Measurements from ENCODE around the gene ADAMTSL2. TPM values are rescaled to one million over a fixed set of nuclear protein-coding genes. Genes with fewer than 3 reads are reported as not detected.

Gene ADAMTSL2
- total RNA-seq, 1 donor from 2014 or later = 17.4 TPM

DNA sequence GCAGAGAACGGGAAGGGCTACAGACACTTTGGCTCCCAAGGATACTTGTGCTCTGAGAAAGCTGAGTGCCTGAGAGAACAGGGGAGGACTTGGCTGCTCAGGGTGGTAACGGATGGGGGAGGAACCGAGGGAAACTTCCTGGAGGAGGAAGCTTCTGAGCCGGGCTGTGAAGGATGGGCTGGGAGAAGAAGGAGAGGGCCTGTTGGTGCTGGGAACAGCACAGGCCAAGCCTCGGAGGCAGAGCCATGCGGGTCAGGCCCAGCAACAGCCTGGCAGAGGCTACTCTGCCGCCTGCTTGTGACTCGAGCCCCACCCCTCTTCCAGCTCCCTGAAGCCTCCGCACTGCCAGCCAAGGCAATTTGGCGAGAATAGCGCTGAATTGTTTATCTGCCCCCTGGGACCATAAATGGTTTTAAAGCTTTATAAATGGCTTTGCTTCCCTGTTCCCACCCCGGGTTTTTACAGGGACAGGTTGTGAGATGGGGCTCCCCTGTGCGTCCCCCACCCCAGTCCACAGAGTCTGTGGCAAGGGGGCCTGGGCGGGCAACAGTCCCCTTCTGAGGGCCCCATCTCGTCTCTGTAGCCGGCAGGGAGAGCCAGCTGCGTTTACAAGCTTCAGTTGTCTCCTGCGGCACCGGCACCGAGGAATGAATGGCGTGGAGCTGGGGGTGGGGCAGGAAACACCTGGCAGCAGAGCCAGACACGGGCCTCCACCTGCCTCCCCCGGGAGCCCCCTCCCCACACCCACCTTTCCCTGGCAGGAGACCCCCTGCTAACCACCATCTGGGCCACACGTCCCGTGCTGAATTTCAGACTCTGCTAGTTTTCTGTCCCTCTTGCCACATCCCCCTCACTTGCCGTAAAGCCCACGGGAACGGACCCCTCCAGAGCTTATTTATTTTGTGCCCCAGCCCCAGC, 50.3 kb downstream of the ADAMTSL2 start:
- Histone ChIP-seq H3K27ac (peak overlapping the region; percentile 11), H3K4me1 (peaks cover 20% of the 10 kb centered on the region), H3K27me3 (peaks cover 27% of the 10 kb centered on the region), H3K9me3 (no peaks in the 10 kb centered on the region), H3K4me3 (no peak overlapping the region), H3K36me3 (no peaks in the 10 kb centered on the region)
- no peak for DNase-seq
- ATAC-seq = peak; percentile 29
- TF ChIP-seq, protein P1, sequence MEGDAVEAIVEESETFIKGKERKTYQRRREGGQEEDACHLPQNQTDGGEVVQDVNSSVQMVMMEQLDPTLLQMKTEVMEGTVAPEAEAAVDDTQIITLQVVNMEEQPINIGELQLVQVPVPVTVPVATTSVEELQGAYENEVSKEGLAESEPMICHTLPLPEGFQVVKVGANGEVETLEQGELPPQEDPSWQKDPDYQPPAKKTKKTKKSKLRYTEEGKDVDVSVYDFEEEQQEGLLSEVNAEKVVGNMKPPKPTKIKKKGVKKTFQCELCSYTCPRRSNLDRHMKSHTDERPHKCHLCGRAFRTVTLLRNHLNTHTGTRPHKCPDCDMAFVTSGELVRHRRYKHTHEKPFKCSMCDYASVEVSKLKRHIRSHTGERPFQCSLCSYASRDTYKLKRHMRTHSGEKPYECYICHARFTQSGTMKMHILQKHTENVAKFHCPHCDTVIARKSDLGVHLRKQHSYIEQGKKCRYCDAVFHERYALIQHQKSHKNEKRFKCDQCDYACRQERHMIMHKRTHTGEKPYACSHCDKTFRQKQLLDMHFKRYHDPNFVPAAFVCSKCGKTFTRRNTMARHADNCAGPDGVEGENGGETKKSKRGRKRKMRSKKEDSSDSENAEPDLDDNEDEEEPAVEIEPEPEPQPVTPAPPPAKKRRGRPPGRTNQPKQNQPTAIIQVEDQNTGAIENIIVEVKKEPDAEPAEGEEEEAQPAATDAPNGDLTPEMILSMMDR (IDR thresholded peaks at IDR 0.05) = no peak
- intact Hi-C loops (cut with DNase I) = no loop called here

DNA sequence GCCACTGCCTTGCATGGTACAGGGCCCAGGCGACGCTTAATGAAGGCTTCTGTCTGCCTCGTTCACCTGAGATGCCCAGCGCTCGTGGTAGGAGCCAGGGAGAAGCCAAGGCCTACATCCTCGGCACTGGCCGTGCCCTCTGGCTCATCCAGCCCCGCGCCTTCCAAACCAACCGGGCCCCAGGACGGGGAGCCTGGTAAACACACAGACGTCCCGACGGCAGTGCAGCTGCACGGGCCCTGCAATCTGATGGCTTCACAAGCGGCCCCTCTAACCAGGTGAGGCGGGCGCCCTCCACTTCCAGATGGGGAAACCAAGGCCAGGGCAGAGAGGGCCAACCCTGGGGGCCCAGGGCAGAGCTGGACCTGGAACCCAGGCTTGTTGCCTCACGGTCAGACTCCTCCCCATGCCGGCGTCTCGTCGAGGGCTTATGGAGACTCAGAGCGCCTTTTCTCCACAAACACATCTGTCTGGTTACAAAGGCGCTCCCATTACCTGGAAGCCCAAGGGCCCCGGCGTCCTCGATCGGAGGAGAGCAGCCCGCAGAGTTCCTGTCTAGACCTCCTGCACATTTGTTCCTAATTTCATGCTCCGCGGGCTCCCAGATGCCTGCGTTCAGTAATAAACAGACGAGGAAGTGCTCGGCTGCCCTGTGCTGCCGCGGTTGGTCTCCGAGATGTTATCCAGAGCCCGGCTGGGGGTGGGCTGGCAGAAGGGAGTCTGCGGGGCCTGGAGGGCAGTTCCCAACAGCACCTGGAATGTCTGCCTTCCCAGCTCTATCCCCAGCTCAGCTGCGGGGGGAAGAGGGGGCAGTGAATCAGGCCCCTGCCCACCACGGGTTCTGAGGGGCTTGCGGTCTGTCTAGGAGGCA, 51.2 kb downstream of the ADAMTSL2 start:
- H3K9me3 ChIP-seq = no peaks in the 10 kb centered on the region
- intact Hi-C loops (cut with DNase I) = no loop called here
- no peak overlapping the region for H3K27ac ChIP-seq
- H3K27me3 ChIP-seq = peaks cover 27% of the 10 kb centered on the region
- DNase-seq (no peak), ATAC-seq (no peak)
- H3K4me1 ChIP-seq = peaks cover 20% of the 10 kb centered on the region
- H3K4me3 ChIP-seq = no peak overlapping the region
- TF ChIP-seq, protein P1 (IDR thresholded peaks at IDR 0.05) = no peak
- no peaks in the 10 kb centered on the region for H3K36me3 ChIP-seq

DNA sequence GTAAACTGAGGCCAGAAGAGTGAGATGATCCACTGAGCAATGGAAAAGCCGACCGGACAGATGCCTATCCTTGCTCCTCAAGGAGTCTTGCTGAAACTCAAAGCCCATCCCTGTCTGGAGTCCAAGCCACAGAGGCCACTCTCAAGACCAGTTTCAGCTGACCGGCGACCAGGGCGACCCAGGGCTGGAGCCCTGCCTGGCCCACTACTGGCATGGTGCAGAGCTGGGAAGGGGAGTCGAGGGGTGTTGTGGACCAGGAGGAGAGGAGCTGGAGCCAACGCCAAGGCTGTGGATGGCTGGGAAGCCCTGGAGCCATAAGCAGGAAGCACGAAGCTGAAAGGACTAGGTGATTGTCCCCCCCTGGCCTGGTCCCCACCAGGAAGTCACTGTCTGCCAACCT, 52.5 kb downstream of the ADAMTSL2 start:
- H3K4me1 ChIP-seq = peaks cover 20% of the 10 kb centered on the region
- intact Hi-C loops (cut with DNase I) = no loop called here
- TF ChIP-seq, protein P1 (IDR thresholded peaks at IDR 0.05) = no peak
- no peak for ATAC-seq
- no peak overlapping the region for H3K27ac ChIP-seq
- no peaks in the 10 kb centered on the region for H3K9me3 ChIP-seq
- no peaks in the 10 kb centered on the region for H3K36me3 ChIP-seq
- peaks cover 27% of the 10 kb centered on the region for H3K27me3 ChIP-seq
- no peak overlapping the region for H3K4me3 ChIP-seq
- no peak for DNase-seq

DNA sequence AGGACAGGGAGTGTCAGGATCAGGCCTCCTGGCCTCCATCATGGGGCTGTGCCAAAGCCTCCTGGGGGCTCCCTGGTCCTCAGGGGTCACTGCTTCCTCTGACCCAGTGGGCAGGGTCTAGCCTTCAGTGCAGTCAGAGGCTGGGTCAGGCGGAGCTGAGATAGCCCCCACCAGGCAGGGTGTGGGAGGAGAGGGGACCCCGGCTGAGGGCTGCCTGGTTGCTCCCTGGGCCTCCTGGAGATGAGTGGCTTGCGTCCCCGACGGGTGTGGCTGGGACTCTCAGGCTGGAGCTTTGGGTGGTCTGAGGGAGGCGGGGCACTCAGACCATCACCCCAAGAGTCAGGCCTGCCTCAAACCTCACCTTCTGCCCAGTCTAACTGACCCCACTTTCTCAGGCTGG, 53.0 kb downstream of the ADAMTSL2 start:
- no peak for ATAC-seq
- Histone ChIP-seq H3K27me3 (peaks cover 27% of the 10 kb centered on the region), H3K27ac (no peak overlapping the region), H3K4me3 (no peak overlapping the region), H3K36me3 (no peaks in the 10 kb centered on the region), H3K9me3 (no peaks in the 10 kb centered on the region), H3K4me1 (peaks cover 17% of the 10 kb centered on the region)
- TF ChIP-seq, protein P1 (IDR thresholded peaks at IDR 0.05) = no peak
- DNase-seq = no peak
- intact Hi-C loops (cut with DNase I) = no loop called here

DNA sequence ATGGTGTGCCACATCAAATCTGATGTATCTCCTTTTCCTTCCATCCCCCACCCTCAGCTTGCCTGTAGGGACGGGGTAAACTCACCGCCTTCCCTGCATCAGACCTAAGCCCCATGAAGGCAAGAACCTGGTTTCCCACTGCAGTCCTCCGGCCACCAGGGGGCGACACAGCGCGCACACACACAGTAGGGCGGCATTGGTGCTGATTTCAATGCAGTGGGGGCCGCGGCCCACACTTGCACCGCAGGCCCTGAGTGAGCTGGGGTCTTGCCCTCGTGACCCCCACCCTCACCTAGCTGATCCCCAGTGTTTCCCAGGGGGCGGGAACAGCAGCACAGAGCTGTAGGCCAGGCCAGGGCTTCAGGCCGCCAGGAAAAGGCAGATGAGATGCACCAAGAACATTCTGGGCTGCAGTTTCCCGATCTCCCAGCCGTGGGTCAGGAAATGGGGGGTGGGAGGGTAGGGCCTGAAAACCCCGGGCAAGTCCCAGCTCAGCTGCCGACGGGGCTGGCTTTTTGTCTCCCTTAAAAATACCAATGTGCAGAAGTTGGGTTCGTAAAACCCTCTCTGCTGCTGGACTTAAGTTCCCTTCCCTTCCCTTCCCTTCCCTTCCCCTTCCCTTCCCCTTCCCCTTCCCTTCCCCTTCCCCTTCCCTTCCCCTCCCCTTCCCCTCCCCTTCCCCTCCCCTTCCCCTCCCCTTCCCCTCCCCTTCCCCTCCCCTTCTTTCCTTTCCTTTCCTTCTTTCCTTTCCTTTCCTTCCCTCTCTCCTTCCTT, 55.1 kb downstream of the ADAMTSL2 start:
- DNase-seq = no peak
- TF ChIP-seq, protein P1 (IDR thresholded peaks at IDR 0.05) = peak; percentile 48
- ATAC-seq = peak; percentile 6
- no peaks in the 10 kb centered on the region for H3K36me3 ChIP-seq
- peaks cover 21% of the 10 kb centered on the region for H3K27me3 ChIP-seq
- H3K4me1 ChIP-seq = peaks cover 4% of the 10 kb centered on the region
- H3K9me3 ChIP-seq = no peaks in the 10 kb centered on the region
- no peak overlapping the region for H3K4me3 ChIP-seq
- H3K27ac ChIP-seq = no peak overlapping the region
- intact Hi-C loops (cut with DNase I) = no loop called here

All from upper lobe of right lung (tissue), 1 donor.